WTC11 (cell line): ENCODE measurements around the gene LRRC3C. TPM values are rescaled to one million over a fixed set of nuclear protein-coding genes. Genes with fewer than 3 reads are reported as not detected.

Source experiments
- ATAC-seq: fragments of 200-7000 bp; cut with Tn5 transposase; 2 replicates; pipeline ENCODE4 v1.10.0; 2021; ENCODE audit warnings: mild to moderate bottlenecking, moderate library complexity
- CTCF ChIA-PET: fragments of 300-600 bp; sonication (Branson Sonifier 250); formaldehyde crosslinking; loops from one replicate; lab custom pipeline; 2021; ENCODE audit warnings: antibody characterized with exemption; lab: Charles Lee
- POLR2A ChIA-PET: fragments of 350-600 bp; sonication (Branson Sonifier 250); formaldehyde crosslinking; loops from one replicate; lab custom pipeline; 2021; ENCODE audit warnings: antibody characterized with exemption; lab: Charles Lee
- DNase-seq: peaks from one replicate; pipeline ENCODE4 v3.0.0; 2021; ENCODE audit warnings: low spot score
- H3K27ac Mint-ChIP-seq: 2 replicates; pipeline ENCODE4 v1.8.0; 2021; ENCODE audit warnings: mixed read lengths
- H3K27me3 Mint-ChIP-seq: 2 replicates; pipeline ENCODE4 v1.8.0; 2021; ENCODE audit warnings: low read depth, mild to moderate bottlenecking, moderate library complexity, mixed read lengths
- H3K36me3 Mint-ChIP-seq: 2 replicates; pipeline ENCODE4 v1.8.0; 2021; ENCODE audit warnings: mixed read lengths
- H3K4me1 Mint-ChIP-seq: 2 replicates; pipeline ENCODE4 v1.8.0; 2022; ENCODE audit warnings: mixed read lengths
- H3K4me3 Mint-ChIP-seq: 2 replicates; pipeline ENCODE4 v1.8.0; 2021; ENCODE audit warnings: mild to moderate bottlenecking, moderate library complexity, mixed read lengths
- H3K9me3 Mint-ChIP-seq: 2 replicates; pipeline ENCODE4 v1.8.0; 2021; ENCODE audit warnings: mixed read lengths
- ATF1 ChIP-seq: sonication (generic); formaldehyde crosslinking; IDR thresholded peaks from 2 replicates; pipeline ENCODE4 v1.8.1; 2023; ENCODE audit warnings: mild to moderate bottlenecking, moderate library complexity, missing genetic modification reagents
- CDX4 ChIP-seq: fragments of 250-450 bp; sonication (Bioruptor Pico); IDR thresholded peaks from 2 replicates; pipeline ENCODE4 v1.9.0; 2021; ENCODE audit warnings: moderate library complexity, mild to moderate bottlenecking, inconsistent platforms, borderline replicate concordance
- E2F5 ChIP-seq: sonication (generic); formaldehyde crosslinking; IDR thresholded peaks from 2 replicates; pipeline ENCODE4 v1.8.1; 2022; ENCODE audit warnings: mild to moderate bottlenecking, moderate library complexity, missing genetic modification reagents
- FOXK1 ChIP-seq: sonication (generic); formaldehyde crosslinking; IDR thresholded peaks from 2 replicates; pipeline ENCODE4 v1.8.0; 2022; ENCODE audit warnings: mild to moderate bottlenecking, moderate library complexity, missing genetic modification reagents
- FOXP1 ChIP-seq: sonication (generic); formaldehyde crosslinking; IDR thresholded peaks from 2 replicates; pipeline ENCODE4 v1.8.0; 2022; ENCODE audit warnings: missing genetic modification reagents, mild to moderate bottlenecking, moderate library complexity, borderline replicate concordance
- GRHL2 ChIP-seq: fragments of 250-450 bp; sonication (Bioruptor Pico); IDR thresholded peaks from 2 replicates; pipeline ENCODE4 v1.8.0; 2022; ENCODE audit warnings: mild to moderate bottlenecking, moderate library complexity; ENCODE audit not compliant: insufficient replicate concordance, severe bottlenecking
- KAT7 ChIP-seq: sonication (generic); formaldehyde crosslinking; IDR thresholded peaks from 2 replicates; pipeline ENCODE4 v1.8.1; 2023; ENCODE audit warnings: missing genetic modification reagents, mild to moderate bottlenecking, borderline replicate concordance
- MXD4 ChIP-seq: fragments of 250-450 bp; sonication (Bioruptor Pico); IDR thresholded peaks from 2 replicates; pipeline ENCODE4 v1.8.0; 2021; ENCODE audit warnings: mild to moderate bottlenecking, moderate library complexity, borderline replicate concordance
- NR3C1 ChIP-seq: sonication (generic); formaldehyde crosslinking; conservative IDR thresholded peaks from 2 replicates; pipeline ENCODE4 v1.8.1; 2023; ENCODE audit warnings: low read depth, mild to moderate bottlenecking, missing genetic modification reagents
- PRRX2 ChIP-seq: fragments of 250-450 bp; sonication (Bioruptor Pico); IDR thresholded peaks from 2 replicates; pipeline ENCODE4 v1.8.0; 2021; ENCODE audit warnings: mild to moderate bottlenecking
- STAT6 ChIP-seq: sonication (generic); formaldehyde crosslinking; conservative IDR thresholded peaks from 2 replicates; pipeline ENCODE4 v1.8.1; 2023; ENCODE audit warnings: mild to moderate bottlenecking, low read depth, missing genetic modification reagents, moderate library complexity
- TEAD4 ChIP-seq: sonication (generic); formaldehyde crosslinking; IDR thresholded peaks from 2 replicates; pipeline ENCODE4 v1.8.0; 2022; ENCODE audit warnings: mild to moderate bottlenecking, missing genetic modification reagents
- USF2 ChIP-seq: sonication (generic); formaldehyde crosslinking; IDR thresholded peaks from 2 replicates; pipeline ENCODE4 v1.8.1; 2023; ENCODE audit warnings: mild to moderate bottlenecking, missing genetic modification reagents, moderate library complexity
- ZNF219 ChIP-seq: sonication (generic); formaldehyde crosslinking; IDR thresholded peaks from 2 replicates; pipeline ENCODE4 v1.8.0; 2023; ENCODE audit warnings: missing genetic modification reagents, mild to moderate bottlenecking, borderline replicate concordance
- ZNF281 ChIP-seq: sonication (generic); formaldehyde crosslinking; IDR thresholded peaks from 2 replicates; pipeline ENCODE4 v1.8.0; 2023; ENCODE audit warnings: mild to moderate bottlenecking, missing genetic modification reagents
- ZNF416 ChIP-seq: fragments of 250-450 bp; sonication (Bioruptor Pico); IDR thresholded peaks from 2 replicates; pipeline ENCODE4 v1.9.0; 2021; ENCODE audit warnings: mild to moderate bottlenecking, inconsistent platforms
- ZNF425 ChIP-seq: fragments of 250-450 bp; sonication (Bioruptor Pico); conservative IDR thresholded peaks from 2 replicates; pipeline ENCODE4 v1.9.0; 2021; ENCODE audit warnings: mild to moderate bottlenecking
- ZNF512 ChIP-seq: sonication (generic); formaldehyde crosslinking; IDR thresholded peaks from 2 replicates; pipeline ENCODE4 v1.8.1; 2022; ENCODE audit warnings: missing genetic modification reagents, borderline replicate concordance
- ZNF671 ChIP-seq: fragments of 250-450 bp; sonication (Bioruptor Pico); IDR thresholded peaks from 2 replicates; pipeline ENCODE4 v1.8.0; 2021; ENCODE audit warnings: mild to moderate bottlenecking
- total RNA-seq: library from RNA; stranded (reverse); gene quantifications from 3 replicates; pipeline ENCODE4 v1.2.3, GENCODE V29; 2021

LRRC3C gene
- total RNA-seq, 1 experiment from 2014 or later = not detected

GRCh38 chr17:39988206-39988810 is 60.8 kb downstream of the LRRC3C start:
- ATAC-seq = no peak
- DNase-seq = no peak
- H3K9me3 Mint-ChIP-seq = no peaks in the 10 kb centered on the region
- POLR2A ChIA-PET = no interaction called here
- no peak overlapping the region for H3K4me3 Mint-ChIP-seq
- H3K27me3 Mint-ChIP-seq = no peaks in the 10 kb centered on the region
- H3K36me3 Mint-ChIP-seq = peaks cover 97% of the 10 kb centered on the region
- CTCF ChIA-PET = no interaction called here
- H3K4me1 Mint-ChIP-seq = no peaks in the 10 kb centered on the region
- H3K27ac Mint-ChIP-seq = no peak overlapping the region
- TF ChIP-seq ZNF671 (CRISPR knock-in tag) (no peak), ZNF512 (CRISPR knock-in tag) (no peak), NR3C1 (CRISPR knock-in tag) (no peak)
- TF ChIP-seq, all 79 proteins: peak for 0

GRCh38 chr17:39994448-39994847 is 66.9 kb downstream of the LRRC3C start:
- POLR2A ChIA-PET = no interaction called here
- no peaks in the 10 kb centered on the region for H3K27me3 Mint-ChIP-seq

More at GRCh38 chr17:39994448-39994847, 66.9 kb downstream of the LRRC3C start:
- H3K4me3 Mint-ChIP-seq = no peak overlapping the region
- no peak overlapping the region; the same call in 1 of the 2 replicates for H3K27ac Mint-ChIP-seq
- CTCF ChIA-PET = no interaction called here
- peaks cover 81% of the 10 kb centered on the region for H3K36me3 Mint-ChIP-seq
- ATAC-seq = no peak
- TF ChIP-seq GRHL2 = no peak
- TF ChIP-seq E2F5 (CRISPR knock-in tag) = no peak
- no peak for TF ChIP-seq MXD4
- TF ChIP-seq ZNF219 = no peak
- TF ChIP-seq NR3C1 (CRISPR knock-in tag) = no peak
- TF ChIP-seq STAT6 = no peak
- no peak for TF ChIP-seq ZNF425
- no peak for TF ChIP-seq FOXP1 (CRISPR knock-in tag)
- no peak for TF ChIP-seq FOXK1
- no peak for TF ChIP-seq USF2 (CRISPR knock-in tag)
- TF ChIP-seq ZNF416 (CRISPR knock-in tag) = no peak
- TF ChIP-seq CDX4 (CRISPR knock-in tag) = no peak
- no peak for TF ChIP-seq TEAD4 (CRISPR knock-in tag)
- TF ChIP-seq PRRX2 (CRISPR knock-in tag) = no peak
- no peak for TF ChIP-seq KAT7 (CRISPR knock-in tag)
- TF ChIP-seq ATF1 = no peak
- no peak for TF ChIP-seq ZNF281 (CRISPR knock-in tag)
- no peak for DNase-seq
- H3K4me1 Mint-ChIP-seq = no peaks in the 10 kb centered on the region
- H3K9me3 Mint-ChIP-seq = no peaks in the 10 kb centered on the region
